Choroid plexus epithelial cell (primary cell): ENCODE data around the gene ARL14.
A peak's percentile ranks its signal among the peaks of the same experiment; 100 is the strongest.

Experiments
- DNase-seq: peaks from one replicate; pipeline ENCODE4 v3.0.0-alpha.2; 2010; ENCODE audit warnings: low read depth
- H3K4me3 ChIP-seq: 2 replicates; pipeline ENCODE4 v1.5.1; 2011; ENCODE audit warnings: low read depth, mild to moderate bottlenecking, control low read depth, low read length, moderate library complexity
- CTCF ChIP-seq: conservative IDR thresholded peaks from 2 replicates; pipeline ENCODE4 v1.5.1; 2011; ENCODE audit warnings: low read depth, mild to moderate bottlenecking, control low read depth, inconsistent platforms, low read length, moderate library complexity

Gene ARL14

GRCh38 chr3:160661660-160662059 is 15.3 kb upstream of the ARL14 start:
- H3K4me3 ChIP-seq, result no peak overlapping the region

GRCh38 chr3:160665231-160665630 is 11.7 kb upstream of the ARL14 start:
- no peak for DNase-seq
- TF ChIP-seq CTCF, result no peak
- no peak overlapping the region for H3K4me3 ChIP-seq

More at GRCh38 chr3:160661660-160662059, 15.3 kb upstream of the ARL14 start:
- no peak for TF ChIP-seq CTCF
- no peak for DNase-seq

GRCh38 chr3:160665784-160666526 is 11.0 kb upstream of the ARL14 start:
- DNase-seq, result peak; percentile 90
- no peak overlapping the region for H3K4me3 ChIP-seq
- TF ChIP-seq CTCF, result no peak

GRCh38 chr3:160667452-160667851 is 9.5 kb upstream of the ARL14 start:
- DNase-seq, result peak; percentile 27
- H3K4me3 ChIP-seq, result no peak overlapping the region
- TF ChIP-seq CTCF, result no peak

GRCh38 chr3:160668454-160668853 is 8.5 kb upstream of the ARL14 start:
- no peak for DNase-seq
- no peak for TF ChIP-seq CTCF
- H3K4me3 ChIP-seq, result no peak overlapping the region

GRCh38 chr3:160671231-160671630 is 5.7 kb upstream of the ARL14 start:
- no peak for TF ChIP-seq CTCF
- H3K4me3 ChIP-seq, result no peak overlapping the region
- DNase-seq, result no peak

- TF ChIP-seq CTCF, result no peak
- no peak for DNase-seq
- no peak overlapping the region for H3K4me3 ChIP-seq
Observed at GRCh38 chr3:160671995-160672394, 5.0 kb upstream of the ARL14 start.
